Measurements from ENCODE around the gene COL15A1.

GRCh38 chr9:99038484-99038820 is 94.7 kb downstream of the COL15A1 start:
- no peak for TF ChIP-seq CTCF (IDR thresholded peaks at IDR 0.05)
- TF ChIP-seq POLR2A (IDR thresholded peaks at IDR 0.05), result no peak
- TF ChIP-seq POLR2AphosphoS5 (IDR thresholded peaks at IDR 0.05; ENCODE audit: insufficient read depth in 1 of 2, low read depth in 1 of 2), result no peak
